ENCODE measurements around the gene CELSR3. TPM values are rescaled to one million over a fixed set of nuclear protein-coding genes. Genes with fewer than 3 reads are reported as not detected.

CELSR3 gene
- total RNA-seq, 1 donor, result 1.4 TPM

- Histone ChIP-seq H3K4me3 (ENCODE audit: insufficient read depth, low read length) (peak overlapping the region; percentile 70), H4K20me1 (ENCODE audit: insufficient read depth, low read length) (no peaks in the 10 kb centered on the region), H3K27me3 (ENCODE audit: insufficient read depth, low read length) (no peaks in the 10 kb centered on the region), H3K27ac (ENCODE audit: low read depth, low read length) (no peak overlapping the region), H3K36me3 (ENCODE audit: insufficient read depth, low read length) (no peaks in the 10 kb centered on the region), H3K4me1 (ENCODE audit: insufficient read depth, low read length) (peaks cover 3% of the 10 kb centered on the region), H3K4me2 (ENCODE audit: insufficient read depth, low read length) (peak overlapping the region; percentile 77), H3K9me3 (ENCODE audit: low read depth, low read length) (no peaks in the 10 kb centered on the region), H2AFZ (ENCODE audit: low read length) (no peak overlapping the region), H3K79me2 (ENCODE audit: insufficient read depth, low read length) (no peaks in the 10 kb centered on the region)
- TF ChIP-seq CTCF (IDR thresholded peaks at IDR 0.05; ENCODE audit: extremely low read depth, low read depth, low read length), result no peak
- no peak for DNase-seq (ENCODE audit: insufficient read length, low spot score, missing footprints)
Observed at GRCh38 chr3:48655606-48656005, 7.1 kb downstream of the CELSR3 start.

GRCh38 chr3:48655063-48655462, 7.6 kb downstream of the CELSR3 start:
- Histone ChIP-seq H3K79me2 (ENCODE audit: insufficient read depth, low read length) (no peaks in the 10 kb centered on the region), H3K27me3 (ENCODE audit: insufficient read depth, low read length) (no peaks in the 10 kb centered on the region), H3K4me1 (ENCODE audit: insufficient read depth, low read length) (peaks cover 3% of the 10 kb centered on the region), H3K4me2 (ENCODE audit: insufficient read depth, low read length) (no peak overlapping the region), H3K4me3 (ENCODE audit: insufficient read depth, low read length) (no peak overlapping the region), H2AFZ (ENCODE audit: low read length) (no peak overlapping the region), H4K20me1 (ENCODE audit: insufficient read depth, low read length) (no peaks in the 10 kb centered on the region), H3K36me3 (ENCODE audit: insufficient read depth, low read length) (no peaks in the 10 kb centered on the region), H3K27ac (ENCODE audit: low read depth, low read length) (no peak overlapping the region), H3K9me3 (ENCODE audit: low read depth, low read length) (no peaks in the 10 kb centered on the region)
- TF ChIP-seq CTCF (IDR thresholded peaks at IDR 0.05; ENCODE audit: extremely low read depth, low read depth, low read length), result no peak
- no peak for DNase-seq (ENCODE audit: insufficient read length, low spot score, missing footprints)

GRCh38 chr3:48652923-48653715, 9.6 kb downstream of the CELSR3 start:
- no peak for TF ChIP-seq CTCF (IDR thresholded peaks at IDR 0.05; ENCODE audit: extremely low read depth, low read depth, low read length)
- Histone ChIP-seq H3K27me3 (ENCODE audit: insufficient read depth, low read length) (no peaks in the 10 kb centered on the region), H4K20me1 (ENCODE audit: insufficient read depth, low read length) (no peaks in the 10 kb centered on the region), H3K4me3 (ENCODE audit: insufficient read depth, low read length) (no peak overlapping the region), H3K27ac (ENCODE audit: low read depth, low read length) (no peak overlapping the region), H3K79me2 (ENCODE audit: insufficient read depth, low read length) (no peaks in the 10 kb centered on the region), H3K9me3 (ENCODE audit: low read depth, low read length) (no peaks in the 10 kb centered on the region), H2AFZ (ENCODE audit: low read length) (no peak overlapping the region), H3K4me1 (ENCODE audit: insufficient read depth, low read length) (peaks cover 3% of the 10 kb centered on the region), H3K4me2 (ENCODE audit: insufficient read depth, low read length) (no peak overlapping the region), H3K36me3 (ENCODE audit: insufficient read depth, low read length) (no peaks in the 10 kb centered on the region)
- no peak for DNase-seq (ENCODE audit: insufficient read length, low spot score, missing footprints)

GRCh38 chr3:48651771-48652170, 10.9 kb downstream of the CELSR3 start:
- Histone ChIP-seq H4K20me1 (ENCODE audit: insufficient read depth, low read length) (no peaks in the 10 kb centered on the region), H3K27ac (ENCODE audit: low read depth, low read length) (no peak overlapping the region), H2AFZ (ENCODE audit: low read length) (no peak overlapping the region), H3K4me1 (ENCODE audit: insufficient read depth, low read length) (peaks cover 3% of the 10 kb centered on the region), H3K79me2 (ENCODE audit: insufficient read depth, low read length) (no peaks in the 10 kb centered on the region), H3K36me3 (ENCODE audit: insufficient read depth, low read length) (no peaks in the 10 kb centered on the region), H3K9me3 (ENCODE audit: low read depth, low read length) (no peaks in the 10 kb centered on the region), H3K4me3 (ENCODE audit: insufficient read depth, low read length) (no peak overlapping the region), H3K4me2 (ENCODE audit: insufficient read depth, low read length) (no peak overlapping the region), H3K27me3 (ENCODE audit: insufficient read depth, low read length) (no peaks in the 10 kb centered on the region)
- no peak for TF ChIP-seq CTCF (IDR thresholded peaks at IDR 0.05; ENCODE audit: extremely low read depth, low read depth, low read length)
- DNase-seq (ENCODE audit: insufficient read length, low spot score, missing footprints), result no peak
